NCI-H146 (cell line): Measurements from ENCODE around the gene TBC1D9B.
"Not testable (repeated sequence)": the region's sequence is repeated elsewhere in the genome, so short reads cannot be mapped to it uniquely, and the experiment has no call there.

ENCODE experiments used
- DNase-seq: peaks from one replicate; lab custom pipeline; 2025; lab: John Stamatoyannopoulos, UW

Gene TBC1D9B

GRCh38 chr5:179837076-179838011 is 70.4 kb downstream of the TBC1D9B start:
- DNase-seq: no peak

GRCh38 chr5:179836225-179837019 is 71.3 kb downstream of the TBC1D9B start:
- no peak for DNase-seq

GRCh38 chr5:179834871-179835270 is 72.8 kb downstream of the TBC1D9B start:
- DNase-seq: not testable (repeated sequence)

GRCh38 chr5:179834120-179834519 is 73.6 kb downstream of the TBC1D9B start:
- no peak for DNase-seq

GRCh38 chr5:179833709-179834070 is 74.0 kb downstream of the TBC1D9B start:
- no peak for DNase-seq

GRCh38 chr5:179833056-179833708 is 74.5 kb downstream of the TBC1D9B start:
- DNase-seq: no peak

GRCh38 chr5:179832039-179832745 is 75.5 kb downstream of the TBC1D9B start:
- DNase-seq: no peak

GRCh38 chr5:179830818-179831468 is 76.8 kb downstream of the TBC1D9B start:
- no peak for DNase-seq

- DNase-seq: no peak
Measured at GRCh38 chr5:179829732-179830435, 77.8 kb downstream of the TBC1D9B start.

GRCh38 chr5:179828756-179829421 is 78.8 kb downstream of the TBC1D9B start:
- DNase-seq: no peak

GRCh38 chr5:179827680-179828079 is 80.0 kb downstream of the TBC1D9B start:
- DNase-seq: no peak

- DNase-seq: no peak
Measured at GRCh38 chr5:179825655-179826182, 82.0 kb downstream of the TBC1D9B start.

GRCh38 chr5:179824745-179825112 is 83.0 kb downstream of the TBC1D9B start:
- no peak for DNase-seq

GRCh38 chr5:179823937-179824744 is 83.6 kb downstream of the TBC1D9B start:
- no peak for DNase-seq

- no peak for DNase-seq
Measured at GRCh38 chr5:179822444-179822990, 85.2 kb downstream of the TBC1D9B start.

GRCh38 chr5:179822059-179822432 is 85.7 kb downstream of the TBC1D9B start:
- DNase-seq: no peak

GRCh38 chr5:179821298-179822058 is 86.2 kb downstream of the TBC1D9B start:
- DNase-seq: peak; percentile 82
